Fibroblast of skin of back (primary cell): ENCODE measurements around the gene RALB.
"Not testable (repeated sequence)": the region's sequence is repeated elsewhere in the genome, so short reads cannot be mapped to it uniquely, and the experiment has no call there.

ENCODE experiments used
- DNase-seq: peaks from one replicate; pipeline ENCODE4 v3.0.0-alpha.2; 2013

Gene RALB

GRCh38 chr2:120317180-120317533, 64.5 kb downstream of the RALB start:
- DNase-seq, result no peak

DNA sequence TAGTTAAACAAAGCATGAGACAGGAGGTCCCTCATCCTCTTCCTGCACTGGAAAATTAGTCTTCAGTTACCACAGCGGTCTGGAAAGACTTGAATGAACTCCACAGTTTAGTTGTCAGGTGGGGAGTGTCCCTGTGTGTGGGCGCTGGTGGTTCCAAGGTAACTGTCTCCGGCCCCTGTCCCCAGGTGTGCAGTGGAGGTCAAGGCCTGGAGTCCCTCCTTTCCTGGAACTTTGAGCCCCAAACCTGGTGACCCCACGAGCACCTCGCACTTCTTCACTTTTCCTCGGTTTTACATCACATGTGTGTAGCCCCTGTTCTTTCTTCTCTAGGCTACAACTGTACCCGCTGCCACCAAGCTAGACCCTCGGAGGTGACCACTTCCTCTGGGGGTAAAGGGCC, 65.3 kb downstream of the RALB start:
- no peak for DNase-seq

DNA sequence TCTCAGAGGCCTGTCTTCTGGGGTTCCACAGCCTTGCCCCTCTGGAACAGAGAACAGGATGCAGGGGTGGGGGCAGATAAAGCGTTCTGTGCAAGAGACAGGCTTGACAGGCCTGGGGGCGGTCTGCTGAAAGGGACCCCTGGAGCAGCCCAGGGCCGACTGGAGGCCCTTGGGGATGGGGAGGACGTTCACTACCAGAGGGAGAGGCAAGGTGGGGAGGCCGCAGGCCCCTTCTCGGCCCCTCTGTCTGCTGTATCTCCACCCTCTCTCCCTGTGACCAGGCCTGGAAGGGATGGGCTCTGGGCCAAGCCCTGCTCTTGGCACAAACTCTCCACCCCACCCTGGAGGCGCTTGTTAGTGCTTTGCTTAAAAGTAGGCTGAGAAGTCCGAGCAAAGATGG, 66.0 kb downstream of the RALB start:
- DNase-seq, result no peak

- no peak for DNase-seq
Measured at GRCh38 chr2:120319123-120319522, 66.5 kb downstream of the RALB start.

DNA sequence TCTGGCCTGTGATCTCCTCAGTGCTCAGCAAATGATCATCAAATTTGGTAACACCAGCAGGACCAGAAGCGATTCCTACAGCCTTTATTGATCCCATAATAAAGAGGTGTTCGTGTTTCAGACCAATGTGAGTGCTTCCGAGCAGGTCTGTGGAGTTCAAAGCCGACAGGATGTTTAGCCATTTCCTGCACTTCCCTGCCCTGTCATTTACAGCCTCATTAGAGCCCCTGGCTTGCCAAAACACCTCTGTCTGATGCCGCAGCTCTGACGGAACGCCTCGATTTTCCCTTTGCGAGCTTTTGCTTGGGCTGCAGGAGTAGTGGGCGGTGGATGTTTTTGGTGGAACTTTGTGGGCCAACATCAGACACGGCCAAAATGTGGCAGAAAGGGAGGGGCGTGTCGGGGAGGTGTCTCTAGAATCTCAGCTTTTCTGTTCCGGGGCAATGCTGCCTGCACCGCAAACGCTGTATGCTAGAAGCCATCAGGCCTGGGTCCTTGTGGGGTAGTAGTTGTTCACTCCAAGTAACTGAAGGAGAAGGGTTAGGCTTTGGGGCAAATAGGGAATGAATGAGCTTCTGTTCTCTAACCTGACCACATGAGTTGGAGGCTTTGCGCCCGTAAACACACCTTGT, 67.2 kb downstream of the RALB start:
- no peak for DNase-seq

DNA sequence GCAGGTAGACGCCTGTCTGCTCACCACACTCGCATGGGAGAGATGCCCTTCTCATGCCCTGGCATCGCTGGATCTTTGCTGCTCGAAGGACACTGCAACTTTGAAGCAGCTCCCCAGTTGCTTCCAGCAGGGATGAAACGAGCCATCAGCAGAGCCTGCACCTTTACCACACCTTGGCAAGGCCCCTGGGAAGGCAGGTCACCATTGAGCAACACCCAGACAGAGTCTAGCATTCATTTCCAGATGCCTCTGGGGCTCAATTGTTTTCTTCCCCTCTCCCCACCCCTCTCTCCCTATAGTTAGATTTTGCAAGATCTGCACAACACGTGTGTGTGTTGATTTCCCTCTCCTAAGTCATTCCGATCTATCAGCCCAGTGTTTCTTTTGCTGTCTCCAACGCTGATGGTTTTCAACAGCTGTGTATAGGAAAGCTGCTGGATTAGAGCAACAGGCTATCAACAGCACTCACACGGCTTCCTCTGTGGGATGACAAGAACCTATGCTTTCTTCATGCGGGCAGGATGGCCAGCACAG, 67.7 kb downstream of the RALB start:
- DNase-seq, result no peak

GRCh38 chr2:120320887-120321556, 68.4 kb downstream of the RALB start:
- DNase-seq, result not testable (repeated sequence)

GRCh38 chr2:120321721-120322284, 69.2 kb downstream of the RALB start:
- DNase-seq, result no peak

DNA sequence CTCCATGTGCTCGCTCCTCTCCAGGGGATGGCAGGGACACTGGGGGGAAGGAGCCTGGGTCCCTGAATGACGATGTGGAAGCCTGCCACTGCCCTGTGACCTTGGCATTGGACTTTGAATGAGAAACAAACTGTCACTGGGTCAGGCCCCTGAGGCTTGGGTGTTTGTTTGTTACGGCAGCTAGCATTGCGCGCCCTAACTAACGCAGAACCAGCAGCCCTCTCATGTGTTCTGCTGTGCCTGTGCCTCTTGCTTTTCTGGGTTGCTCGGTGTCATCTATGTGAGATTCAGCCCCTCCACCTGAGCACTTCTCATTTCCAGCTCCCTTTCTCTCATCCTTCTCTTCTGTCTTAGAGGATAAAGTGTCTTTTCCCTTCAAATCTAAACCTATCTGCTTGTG, 69.7 kb downstream of the RALB start:
- no peak for DNase-seq

DNA sequence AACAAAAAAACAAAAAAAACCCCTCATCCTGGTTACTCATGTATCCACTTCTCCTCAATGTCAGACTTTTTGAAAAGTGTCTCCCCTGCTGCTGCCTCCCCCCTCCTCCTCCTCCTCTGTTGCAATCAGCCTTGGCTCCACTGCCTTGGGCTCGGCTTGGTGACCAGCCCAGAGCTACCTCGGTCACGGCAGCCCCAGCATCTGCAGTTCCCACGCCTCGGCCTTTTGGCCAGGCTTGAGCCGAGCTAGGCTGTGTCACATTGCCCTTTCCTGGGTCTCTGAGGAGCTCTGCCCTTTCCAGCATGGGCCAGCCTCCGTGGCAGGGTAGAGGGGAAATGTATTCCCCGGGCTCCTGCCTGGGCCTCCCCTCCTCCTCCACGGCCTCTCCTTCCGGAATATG, 70.6 kb downstream of the RALB start:
- no peak for DNase-seq

DNA sequence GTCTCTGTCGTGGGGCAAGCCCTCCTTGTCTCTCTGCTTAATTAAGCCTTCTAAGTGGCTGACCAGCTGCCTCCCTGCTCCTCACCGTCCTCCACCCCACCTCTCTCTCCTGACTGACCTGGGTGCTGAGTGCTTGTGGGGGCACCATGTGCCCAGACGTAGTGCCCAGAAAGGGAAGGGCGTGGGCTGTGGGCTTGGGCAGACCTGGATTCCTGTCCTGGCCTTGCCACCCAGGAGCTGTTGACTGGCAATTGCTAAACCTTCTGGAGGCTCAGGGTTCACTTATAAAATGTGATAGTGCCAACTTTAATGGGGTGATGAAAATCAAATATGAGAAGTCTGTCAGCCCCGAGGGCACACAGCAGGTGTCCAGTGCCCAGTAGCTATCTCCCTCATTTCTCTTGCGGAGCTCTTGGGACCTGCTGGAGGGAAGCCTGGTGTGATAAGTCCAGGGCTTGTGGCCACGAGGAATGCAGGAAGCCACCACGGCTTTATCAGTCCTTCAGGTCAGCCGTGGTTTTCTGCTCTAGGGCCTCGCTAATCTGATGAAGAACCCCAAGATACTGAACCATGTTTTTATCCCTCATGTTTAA, 71.3 kb downstream of the RALB start:
- DNase-seq, result no peak

DNA sequence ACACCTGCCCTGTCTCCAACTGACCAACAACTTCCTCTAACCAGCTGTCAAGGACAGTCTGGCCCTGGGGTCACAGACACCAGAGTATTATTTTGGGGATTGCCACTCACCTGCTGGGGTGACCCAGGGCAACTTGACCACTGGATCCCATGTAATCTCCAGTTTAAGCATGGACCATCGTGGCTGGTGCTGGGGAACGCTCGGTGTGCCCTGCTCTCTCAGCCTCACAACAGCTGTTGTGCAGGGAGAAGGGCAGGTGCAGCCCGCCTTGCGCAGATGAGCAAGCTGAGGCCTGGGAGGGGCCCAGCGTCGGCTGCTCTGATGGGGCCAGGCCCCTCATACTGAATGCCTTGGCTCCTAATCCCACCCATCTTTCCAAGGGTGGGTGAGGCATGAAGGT, 72.3 kb downstream of the RALB start:
- DNase-seq, result no peak

- no peak for DNase-seq
Measured at GRCh38 chr2:120326066-120326465, 73.4 kb downstream of the RALB start.

DNA sequence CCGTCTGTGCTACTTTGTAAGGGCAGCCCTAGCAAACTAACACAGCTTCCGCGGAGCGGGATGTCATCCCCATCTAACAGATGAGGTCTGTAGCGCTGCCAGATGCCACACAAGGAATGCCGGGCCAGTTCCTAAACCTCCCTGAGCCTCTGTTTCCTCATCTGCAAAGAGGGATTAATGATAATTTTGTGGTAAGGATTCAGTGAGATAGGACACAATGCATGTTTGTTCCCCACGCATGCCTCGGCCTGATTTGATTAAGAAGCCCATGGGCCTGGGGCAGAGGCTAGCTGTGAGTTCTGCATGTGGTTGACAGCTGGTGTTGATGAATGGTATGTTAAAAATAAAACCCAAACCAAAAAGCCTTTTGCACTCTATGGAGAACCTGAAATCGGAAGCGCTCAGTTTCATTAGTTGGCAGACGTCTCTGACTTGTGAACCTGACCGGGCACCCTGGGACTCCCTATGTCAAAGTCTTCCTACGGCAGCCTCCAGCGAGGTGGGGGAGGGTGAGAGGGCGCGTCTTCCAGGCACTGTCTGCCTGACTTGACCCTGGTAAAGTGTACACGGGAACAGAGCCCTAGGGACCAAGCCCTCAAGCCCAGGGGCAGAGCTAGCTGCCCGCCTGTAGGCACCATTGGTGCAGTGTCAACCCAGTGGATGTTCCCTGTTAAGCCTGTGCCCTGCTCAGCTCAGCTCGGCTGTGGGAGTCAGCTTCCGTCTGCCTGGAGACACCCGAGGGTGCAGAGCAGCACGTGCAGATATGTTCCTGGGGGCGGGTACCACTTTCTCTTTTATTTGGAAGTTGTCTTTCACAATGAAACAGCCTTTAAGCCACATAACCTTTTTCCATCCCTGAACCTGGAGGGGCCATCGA, 78.5 kb downstream of the RALB start:
- DNase-seq, result no peak

- no peak for DNase-seq
Measured at GRCh38 chr2:120331903-120332302, 79.3 kb downstream of the RALB start.

- DNase-seq, result no peak
Measured at GRCh38 chr2:120332384-120332783, 79.7 kb downstream of the RALB start.

- no peak for DNase-seq
Measured at GRCh38 chr2:120334068-120334467, 81.4 kb downstream of the RALB start.

- no peak for DNase-seq
Measured at GRCh38 chr2:120336749-120337148, 84.1 kb downstream of the RALB start.

DNA sequence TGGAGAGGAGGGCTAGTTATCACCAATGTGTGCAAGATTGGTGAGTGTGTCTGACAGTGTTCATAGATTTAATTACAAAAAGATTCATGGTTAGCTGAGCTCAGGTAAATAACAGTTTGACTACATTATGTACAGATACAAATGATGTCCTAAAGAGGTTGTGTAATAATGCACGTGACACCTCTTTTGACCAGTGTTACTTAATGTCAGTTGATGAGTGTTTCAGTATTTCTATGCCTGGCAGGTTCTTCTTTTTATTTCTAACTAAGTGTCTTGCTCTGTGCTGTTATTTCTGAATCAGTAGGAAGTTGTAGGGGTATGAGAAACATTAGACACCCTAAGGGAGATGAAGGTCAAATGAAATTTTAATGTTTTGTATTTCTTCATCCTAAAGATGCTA, 85.4 kb downstream of the RALB start:
- no peak for DNase-seq

DNA sequence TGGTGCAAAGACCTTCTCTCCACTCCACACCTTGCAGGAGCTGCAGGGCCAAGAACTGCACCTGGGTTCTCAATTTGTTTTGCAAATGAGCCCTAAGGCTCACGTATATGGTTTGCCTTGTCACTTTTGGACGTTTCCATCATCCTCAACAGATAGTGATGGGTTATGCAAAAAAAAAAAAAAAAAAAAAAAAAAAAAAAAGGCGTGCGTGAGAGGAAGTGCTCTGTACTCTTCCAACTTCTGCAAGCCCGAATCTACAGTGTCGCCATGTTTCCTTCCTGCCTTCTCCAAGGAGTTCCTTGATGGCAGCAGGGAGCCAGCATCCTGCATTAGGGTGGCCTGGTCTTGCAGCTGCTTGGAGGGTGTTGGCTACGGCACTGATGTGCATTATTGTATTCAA, 89.3 kb downstream of the RALB start:
- no peak for DNase-seq

DNA sequence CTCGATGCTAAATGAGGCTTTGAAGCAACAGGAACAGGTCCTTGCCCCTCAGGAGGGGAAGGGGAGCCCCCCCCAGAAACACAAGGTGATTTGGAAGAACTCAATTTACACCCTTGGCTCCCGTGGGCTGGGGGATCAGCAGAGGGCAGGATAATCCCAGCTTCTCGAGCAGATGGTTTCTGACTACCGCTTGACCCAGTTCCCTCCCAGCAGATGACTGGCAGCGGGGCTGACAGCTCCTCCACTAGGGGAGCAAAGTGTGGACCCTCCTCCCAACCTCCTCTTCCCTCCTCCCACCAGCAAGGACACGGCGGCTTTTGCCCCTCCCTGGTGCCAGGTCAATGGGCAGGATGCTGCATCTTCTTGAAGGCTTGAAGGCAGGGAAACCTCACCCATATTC, 89.8 kb downstream of the RALB start:
- no peak for DNase-seq

- DNase-seq, result no peak
Measured at GRCh38 chr2:120343100-120343432, 90.4 kb downstream of the RALB start.
